Activated T-cell treated with anti-CD3 and anti-CD28 coated beads, Interleukin-2, amount 50 U/mL, for 24 hours (primary cell): ENCODE results near the gene MYO7B.

Source experiments
- DNase-seq: peaks from one replicate; pipeline ENCODE4 v3.0.0-alpha.2; 2020
- H3K27ac Mint-ChIP-seq: 2 replicates; pipeline ENCODE4 v1.8.0; 2020; ENCODE audit warnings: mild to moderate bottlenecking, mixed read lengths
- H3K27me3 Mint-ChIP-seq: 2 replicates; pipeline ENCODE4 v1.8.0; 2020; ENCODE audit warnings: mixed read lengths
- H3K36me3 Mint-ChIP-seq: 2 replicates; pipeline ENCODE4 v1.8.0; 2020; ENCODE audit warnings: low read depth, mixed read lengths
- H3K4me1 Mint-ChIP-seq: 2 replicates; pipeline ENCODE4 v1.8.0; 2020; ENCODE audit warnings: low read depth, mixed read lengths
- H3K4me3 Mint-ChIP-seq: 2 replicates; pipeline ENCODE4 v1.8.0; 2020; ENCODE audit warnings: mild to moderate bottlenecking, moderate library complexity, mixed read lengths
- H3K9me3 Mint-ChIP-seq: 2 replicates; pipeline ENCODE4 v1.8.0; 2020; ENCODE audit warnings: mixed read lengths

MYO7B gene

DNA sequence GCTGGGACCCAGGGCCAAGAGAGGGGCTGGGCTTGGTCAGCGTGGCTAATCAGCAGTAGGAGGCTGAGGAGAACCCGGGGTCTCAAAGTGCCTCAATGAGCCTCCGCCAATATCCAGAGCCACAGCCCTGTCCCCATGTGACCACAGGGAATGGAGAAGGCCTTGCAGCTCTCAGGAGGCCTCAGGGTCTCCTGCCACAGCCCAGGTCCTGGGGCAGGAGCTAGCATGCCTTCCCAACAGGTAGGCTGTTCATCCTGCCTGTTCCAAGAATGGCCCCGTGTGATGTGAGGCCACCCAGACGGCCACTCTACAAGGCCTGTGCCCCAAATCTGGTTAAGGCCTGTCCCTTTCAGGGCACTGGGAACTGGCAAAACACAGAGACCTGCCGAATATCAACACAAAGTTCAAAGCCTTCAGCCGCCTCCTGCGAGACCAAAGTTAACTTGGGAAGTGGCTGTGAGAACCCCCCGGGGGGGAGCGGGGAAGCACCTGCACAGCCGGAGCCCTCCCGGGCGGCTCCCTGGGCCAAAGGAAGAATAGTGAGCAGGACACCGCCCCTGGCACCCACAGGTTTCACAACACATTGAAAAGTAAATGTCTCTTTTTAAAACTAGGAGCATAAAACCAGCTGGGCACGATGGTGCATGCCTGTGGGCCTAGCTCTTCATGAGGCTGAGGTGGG is 144.3 kb downstream of the MYO7B start:
- Mint-ChIP-seq H3K36me3 (no peaks in the 10 kb centered on the region), H3K4me3 (no peak overlapping the region), H3K4me1 (peaks cover 5% of the 10 kb centered on the region), H3K27ac (no peak overlapping the region), H3K9me3 (no peaks in the 10 kb centered on the region), H3K27me3 (peaks cover 37% of the 10 kb centered on the region)
- DNase-seq: no peak

- H3K4me1 Mint-ChIP-seq: peaks cover 3% of the 10 kb centered on the region
- peaks cover 33% of the 10 kb centered on the region for H3K27me3 Mint-ChIP-seq
- H3K36me3 Mint-ChIP-seq: no peaks in the 10 kb centered on the region
- no peak overlapping the region for H3K27ac Mint-ChIP-seq
- H3K9me3 Mint-ChIP-seq: no peaks in the 10 kb centered on the region
- no peak overlapping the region for H3K4me3 Mint-ChIP-seq
- no peak for DNase-seq
Measured at GRCh38 chr2:127680706-127681287, 145.3 kb downstream of the MYO7B start.

DNA sequence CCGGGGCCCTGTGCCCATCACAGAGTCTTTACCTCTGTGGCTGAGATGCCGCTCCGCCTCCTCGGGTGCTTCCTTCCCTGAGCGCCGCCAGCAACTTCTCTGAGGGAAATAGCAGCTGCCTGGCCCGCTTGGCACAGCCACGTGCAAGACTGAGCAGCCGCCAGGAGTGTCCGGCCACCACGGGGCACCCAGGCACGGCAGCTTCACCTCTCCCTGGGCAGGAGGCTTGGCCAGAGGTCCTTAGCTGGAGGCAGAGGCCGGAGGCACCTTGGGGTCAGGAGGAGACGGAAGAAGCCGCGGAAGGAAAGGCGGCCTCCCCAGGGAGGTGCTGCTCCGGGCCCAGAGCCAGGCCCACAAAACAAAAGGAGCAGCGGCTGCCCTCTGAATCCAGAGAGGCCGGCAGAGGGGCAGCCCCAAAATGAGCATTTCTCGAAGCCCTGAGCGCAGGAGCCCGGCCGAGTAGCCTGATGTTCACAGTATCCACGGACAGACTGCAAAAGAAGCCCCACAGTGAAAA is 145.9 kb downstream of the MYO7B start:
- H3K27me3 Mint-ChIP-seq: peaks cover 29% of the 10 kb centered on the region
- no peaks in the 10 kb centered on the region for H3K36me3 Mint-ChIP-seq
- no peaks in the 10 kb centered on the region for H3K4me1 Mint-ChIP-seq
- H3K9me3 Mint-ChIP-seq: no peaks in the 10 kb centered on the region
- DNase-seq: no peak
- H3K27ac Mint-ChIP-seq: no peak overlapping the region
- H3K4me3 Mint-ChIP-seq: no peak overlapping the region

- Mint-ChIP-seq H3K27ac (no peak overlapping the region), H3K4me1 (no peaks in the 10 kb centered on the region), H3K9me3 (no peaks in the 10 kb centered on the region), H3K27me3 (peaks cover 24% of the 10 kb centered on the region), H3K36me3 (no peaks in the 10 kb centered on the region), H3K4me3 (no peak overlapping the region)
- DNase-seq: no peak
Measured at GRCh38 chr2:127681976-127682857, 146.7 kb downstream of the MYO7B start.

DNA sequence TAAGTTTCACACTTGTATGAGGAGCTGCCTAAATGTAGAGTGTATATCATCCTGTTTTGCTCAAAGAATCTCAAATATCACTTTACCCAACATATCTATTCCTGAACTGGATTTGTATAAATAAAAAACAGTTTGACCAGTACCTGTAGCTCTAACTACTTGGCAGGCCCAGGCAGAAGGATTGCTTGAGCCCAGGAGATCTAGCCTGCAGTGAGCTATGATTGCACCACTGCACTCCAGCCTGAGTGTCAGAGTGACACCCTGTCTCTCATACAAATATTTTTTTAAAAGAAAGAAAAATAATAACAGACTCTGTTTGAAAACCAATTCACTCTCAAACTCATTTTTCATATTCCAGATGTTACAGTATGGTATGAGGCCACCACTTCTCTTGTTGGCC is 147.6 kb downstream of the MYO7B start:
- Mint-ChIP-seq H3K4me1 (no peaks in the 10 kb centered on the region), H3K27me3 (peaks cover 15% of the 10 kb centered on the region), H3K27ac (no peak overlapping the region), H3K36me3 (no peaks in the 10 kb centered on the region), H3K4me3 (no peak overlapping the region), H3K9me3 (peaks cover 2% of the 10 kb centered on the region)
- DNase-seq: no peak

DNA sequence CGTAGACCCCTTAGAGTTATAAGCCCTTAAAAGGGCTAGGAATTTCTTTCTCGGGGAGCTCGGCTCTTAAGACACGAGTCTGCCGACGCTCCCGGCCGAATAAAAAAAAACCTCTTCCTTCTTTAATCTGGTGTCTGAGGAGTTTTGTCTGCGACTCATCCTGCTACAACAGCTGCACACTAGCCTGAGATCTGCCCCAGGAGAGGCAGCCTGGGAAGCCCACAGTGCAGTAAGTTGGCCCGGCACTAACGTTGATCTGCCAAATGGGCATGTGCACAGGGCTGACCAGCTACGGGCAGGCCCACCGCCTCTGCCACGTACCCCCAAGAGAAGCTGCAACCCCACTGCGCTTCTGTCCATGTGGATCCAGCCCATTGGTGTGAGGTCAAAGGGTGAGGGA is 148.3 kb downstream of the MYO7B start:
- Mint-ChIP-seq H3K27ac (no peak overlapping the region), H3K4me3 (no peak overlapping the region), H3K4me1 (no peaks in the 10 kb centered on the region), H3K27me3 (peaks cover 10% of the 10 kb centered on the region), H3K36me3 (no peaks in the 10 kb centered on the region), H3K9me3 (peaks cover 8% of the 10 kb centered on the region)
- DNase-seq: no peak

DNA sequence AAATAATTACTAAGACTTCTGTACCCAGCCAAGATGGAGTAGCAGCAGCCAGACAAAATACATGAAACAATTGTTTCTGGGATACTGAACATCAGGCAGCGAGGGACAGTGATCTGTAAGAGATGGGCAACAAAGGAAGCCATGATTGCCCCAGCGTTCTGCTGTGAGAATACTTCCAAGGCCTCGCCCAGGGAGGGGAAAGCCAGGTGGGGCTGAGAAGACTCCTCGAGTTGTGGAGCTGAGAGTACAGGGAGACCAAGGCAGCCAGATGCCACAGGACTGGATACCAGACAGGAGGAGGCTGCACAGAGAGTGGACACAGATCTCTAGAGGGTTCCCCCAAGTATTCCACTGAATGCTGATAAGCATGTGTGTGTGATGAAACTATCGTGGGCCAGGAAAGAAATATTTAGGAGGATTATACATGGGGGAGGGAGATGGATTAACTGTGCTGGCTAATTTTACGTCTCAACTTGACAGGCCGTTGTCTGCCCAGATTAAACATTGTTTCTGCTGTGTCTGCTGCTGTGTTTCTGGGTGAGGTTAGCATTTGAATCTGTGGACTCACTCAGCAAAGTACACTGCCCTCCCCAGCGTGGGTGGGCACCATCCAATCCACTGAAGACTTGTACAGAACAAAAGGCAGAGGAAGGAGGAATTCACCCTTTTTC is 150.1 kb downstream of the MYO7B start:
- H3K36me3 Mint-ChIP-seq: no peaks in the 10 kb centered on the region
- no peak overlapping the region for H3K4me3 Mint-ChIP-seq
- no peak for DNase-seq
- peaks cover 13% of the 10 kb centered on the region for H3K9me3 Mint-ChIP-seq
- no peak overlapping the region for H3K27ac Mint-ChIP-seq
- H3K4me1 Mint-ChIP-seq: no peaks in the 10 kb centered on the region
- H3K27me3 Mint-ChIP-seq: peaks cover 10% of the 10 kb centered on the region
